ENCODE measurements around the gene PCP4L1. TPM values are rescaled to one million over a fixed set of nuclear protein-coding genes. Genes with fewer than 3 reads are reported as not detected.

The PCP4L1 gene
- total and polyA plus RNA-seq, 7 donors = 0.71 to 15.2 (median 3.1) TPM; not detected in 2

DNA sequence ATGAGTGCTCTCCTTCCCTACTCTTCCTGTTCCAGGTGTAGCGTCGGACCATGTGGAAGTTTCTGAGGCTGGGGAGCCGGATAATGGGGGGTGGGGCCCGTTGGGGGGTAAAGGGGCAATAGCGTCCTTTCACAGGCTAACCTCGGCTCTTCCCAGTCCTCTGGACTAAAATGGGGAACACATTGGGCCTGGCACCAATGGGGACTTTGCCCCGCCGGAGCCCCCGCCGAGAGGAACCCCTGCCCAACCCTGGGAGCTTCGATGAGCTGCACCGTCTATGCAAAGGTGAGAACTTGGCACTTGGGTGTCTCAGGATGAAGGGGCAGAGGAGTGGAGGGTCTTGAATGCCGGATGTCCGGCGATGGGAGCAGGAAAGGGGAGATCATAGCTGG is 32.2 kb upstream of the PCP4L1 start:
- TF ChIP-seq EP300 (IDR thresholded peaks at IDR 0.05) (no peak), POLR2A (IDR thresholded peaks at IDR 0.05) (no peak), POLR2AphosphoS5 (IDR thresholded peaks at IDR 0.05) (no peak)
- TF ChIP-seq, protein P1, sequence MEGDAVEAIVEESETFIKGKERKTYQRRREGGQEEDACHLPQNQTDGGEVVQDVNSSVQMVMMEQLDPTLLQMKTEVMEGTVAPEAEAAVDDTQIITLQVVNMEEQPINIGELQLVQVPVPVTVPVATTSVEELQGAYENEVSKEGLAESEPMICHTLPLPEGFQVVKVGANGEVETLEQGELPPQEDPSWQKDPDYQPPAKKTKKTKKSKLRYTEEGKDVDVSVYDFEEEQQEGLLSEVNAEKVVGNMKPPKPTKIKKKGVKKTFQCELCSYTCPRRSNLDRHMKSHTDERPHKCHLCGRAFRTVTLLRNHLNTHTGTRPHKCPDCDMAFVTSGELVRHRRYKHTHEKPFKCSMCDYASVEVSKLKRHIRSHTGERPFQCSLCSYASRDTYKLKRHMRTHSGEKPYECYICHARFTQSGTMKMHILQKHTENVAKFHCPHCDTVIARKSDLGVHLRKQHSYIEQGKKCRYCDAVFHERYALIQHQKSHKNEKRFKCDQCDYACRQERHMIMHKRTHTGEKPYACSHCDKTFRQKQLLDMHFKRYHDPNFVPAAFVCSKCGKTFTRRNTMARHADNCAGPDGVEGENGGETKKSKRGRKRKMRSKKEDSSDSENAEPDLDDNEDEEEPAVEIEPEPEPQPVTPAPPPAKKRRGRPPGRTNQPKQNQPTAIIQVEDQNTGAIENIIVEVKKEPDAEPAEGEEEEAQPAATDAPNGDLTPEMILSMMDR (IDR thresholded peaks at IDR 0.05) = no peak
- intact Hi-C loops (cut with DNase I) = loop anchor here (1.0 to 5.0 kb wide), 5 partner anchors 16 to 156 kb away; partner anchors contain the start of genes MPZ and NDUFS2
- 9 to 10% methylated on average over 15 of the region's 15 CpGs for WGBS, 2 donors
- Histone ChIP-seq H3K4me3 (peak overlapping the region; percentile 59 to 82 (median 78)), H3K4me1 (peaks cover 0 to 31% (median 25%) of the 10 kb centered on the region in 4 donors), H3K27me3 (no peaks in the 10 kb centered on the region), H3K9me3 (no peaks in the 10 kb centered on the region), H3K27ac (peak overlapping the region; percentile 82 to 89 (median 85)), H3K36me3 (peaks cover 7 to 34% (median 23%) of the 10 kb centered on the region in 4 donors)
- no peak for DNase-seq

DNA sequence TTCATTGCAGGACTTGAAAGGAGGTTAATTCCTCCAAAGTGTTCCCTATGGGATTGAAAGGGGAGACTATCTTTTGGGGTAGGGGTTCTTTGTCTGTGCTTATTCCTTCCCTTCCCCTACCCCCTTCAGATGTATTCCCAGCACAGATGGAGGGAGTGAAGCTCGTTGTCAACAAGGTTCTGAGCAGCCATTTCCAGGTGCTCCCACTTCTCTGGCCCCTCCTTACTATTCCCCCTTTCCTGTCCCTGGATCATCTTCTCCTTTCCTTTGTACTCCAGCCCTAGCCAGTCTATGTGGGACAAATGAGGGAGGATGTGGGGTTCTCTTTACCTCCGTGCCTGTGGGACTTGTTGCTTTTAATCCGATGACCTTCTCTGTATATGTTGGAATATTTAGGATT is 31.8 kb upstream of the PCP4L1 start:
- Histone ChIP-seq H3K27me3 (no peaks in the 10 kb centered on the region), H3K4me1 (peaks cover 0 to 31% (median 25%) of the 10 kb centered on the region in 4 donors), H3K36me3 (peaks cover 7 to 34% (median 23%) of the 10 kb centered on the region in 4 donors), H3K4me3 (peak overlapping the region; percentile 59 to 82 (median 78)), H3K9me3 (no peaks in the 10 kb centered on the region), H3K27ac (peak overlapping the region; percentile 82 to 89 (median 85))
- DNase-seq = no peak
- TF ChIP-seq POLR2A (IDR thresholded peaks at IDR 0.05) = no peak
- TF ChIP-seq POLR2AphosphoS5 (IDR thresholded peaks at IDR 0.05) = no peak
- TF ChIP-seq, protein P1 (IDR thresholded peaks at IDR 0.05) = no peak
- TF ChIP-seq EP300 (IDR thresholded peaks at IDR 0.05) = no peak
- 62 to 70% methylated on average over 3 of the region's 3 CpGs for WGBS, 2 donors
- intact Hi-C loops (cut with DNase I) = loop anchor here (1.0 to 5.0 kb wide), 5 partner anchors 16 to 156 kb away; partner anchors contain the start of genes MPZ and NDUFS2

DNA sequence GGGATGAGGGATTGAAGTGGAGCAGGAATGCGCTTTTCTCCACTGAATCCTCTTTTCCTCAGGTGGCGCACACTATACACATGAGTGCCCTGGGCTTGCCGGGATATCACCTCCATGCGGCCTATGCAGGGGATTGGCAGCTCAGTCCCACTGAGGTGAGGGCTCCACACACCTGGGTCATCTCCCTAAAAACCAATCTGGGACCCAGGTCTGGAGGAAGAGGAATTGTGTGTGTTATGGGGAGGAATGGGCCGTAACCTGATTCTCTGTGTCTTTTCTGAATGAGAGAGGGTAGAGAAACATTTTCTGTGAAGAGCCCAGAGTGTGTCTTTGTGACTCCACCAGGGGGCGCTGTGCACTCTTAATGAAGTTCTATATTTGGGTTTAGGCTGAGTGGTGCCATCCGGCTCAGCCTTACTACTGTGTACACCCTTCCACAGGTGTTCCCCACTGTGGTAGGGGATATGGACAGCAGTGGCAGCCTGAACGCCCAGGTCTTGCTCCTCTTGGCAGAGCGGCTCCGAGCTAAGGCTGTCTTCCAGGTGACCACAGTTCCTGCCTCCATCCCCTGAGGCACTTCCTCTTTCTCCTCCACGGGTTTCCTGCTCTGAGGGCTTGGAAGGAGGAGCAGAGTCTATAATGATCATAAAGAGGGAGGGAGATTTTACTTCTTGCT is 31.2 kb upstream of the PCP4L1 start:
- peak overlapping the region in 3 of 4 donors; percentile 75 to 82 (median 80) for H3K4me3 ChIP-seq
- WGBS, 2 donors = 37 to 42% methylated on average over 11 of the region's 11 CpGs

DNA sequence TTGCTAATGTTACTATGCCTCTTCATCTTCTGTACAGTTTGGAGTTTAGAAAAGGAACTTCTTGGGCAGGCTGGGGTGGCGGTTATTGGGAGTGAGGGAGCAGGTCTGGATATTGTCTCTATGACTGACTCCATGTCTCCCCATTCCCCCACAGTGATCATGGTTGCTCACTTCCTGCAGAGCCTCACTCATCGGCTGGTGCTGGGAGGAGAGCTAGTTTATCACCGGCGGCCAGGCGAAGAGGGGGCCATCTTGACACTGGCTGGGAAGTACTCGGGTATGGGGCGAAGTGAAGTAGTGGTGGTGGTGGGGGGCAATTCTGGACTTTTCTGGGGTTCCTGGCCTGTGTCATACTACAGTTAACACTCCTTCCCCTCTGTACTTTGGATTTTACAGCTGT is 30.5 kb upstream of the PCP4L1 start:
- intact Hi-C loops (cut with DNase I) = loop anchor here (5.0 kb wide), 1 partner anchor 79 kb away; the partner anchor contains the start of gene MPZ
- Histone ChIP-seq H3K36me3 (peaks cover 7 to 34% (median 23%) of the 10 kb centered on the region in 4 donors), H3K4me3 (peak overlapping the region in 1 of 4 donors; percentile 82), H3K9me3 (no peaks in the 10 kb centered on the region), H3K27me3 (no peaks in the 10 kb centered on the region), H3K4me1 (peaks cover 0 to 31% (median 25%) of the 10 kb centered on the region in 4 donors), H3K27ac (peak overlapping the region; percentile 82 to 89 (median 85))
- DNase-seq = no peak
- TF ChIP-seq EP300 (IDR thresholded peaks at IDR 0.05) (no peak), POLR2AphosphoS5 (IDR thresholded peaks at IDR 0.05) (no peak), POLR2A (IDR thresholded peaks at IDR 0.05) (no peak)
- TF ChIP-seq, protein P1 (IDR thresholded peaks at IDR 0.05) = no peak
- WGBS, 2 donors = 84 to 96% methylated on average over 7 of the region's 7 CpGs

More for the DNA sequence above, 31.2 kb upstream of the PCP4L1 start:
- peak; percentile 93 for DNase-seq
- Histone ChIP-seq H3K4me1 (peaks cover 0 to 31% (median 25%) of the 10 kb centered on the region in 4 donors), H3K9me3 (no peaks in the 10 kb centered on the region), H3K36me3 (peaks cover 7 to 34% (median 23%) of the 10 kb centered on the region in 4 donors), H3K27me3 (no peaks in the 10 kb centered on the region), H3K27ac (peak overlapping the region; percentile 82 to 89 (median 85))
- intact Hi-C loops (cut with DNase I) = loop anchor here (2.0 to 5.0 kb wide), 4 partner anchors 17 to 155 kb away; partner anchors contain the start of gene MPZ
- no peak for TF ChIP-seq POLR2A (IDR thresholded peaks at IDR 0.05)
- TF ChIP-seq POLR2AphosphoS5 (IDR thresholded peaks at IDR 0.05) = no peak
- TF ChIP-seq, protein P1 (IDR thresholded peaks at IDR 0.05) = peak; percentile 78 to 94 (median 88)
